Chondrocyte (in vitro differentiated cells): ENCODE measurements around the gene DPH5. TPM values are rescaled to one million over a fixed set of nuclear protein-coding genes. Genes with fewer than 3 reads are reported as not detected.
"Not testable (repeated sequence)": the region's sequence is repeated elsewhere in the genome, so short reads cannot be mapped to it uniquely, and the experiment has no call there.

ENCODE experiments used
- DNase-seq: peaks from one replicate; pipeline ENCODE4 v3.0.0; 2021; ENCODE audit warnings: mixed read lengths, low spot score
- H3K27ac Mint-ChIP-seq: one replicate; pipeline ENCODE4 v1.8.0; 2021; ENCODE audit warnings: mild to moderate bottlenecking, moderate library complexity, mixed read lengths; ENCODE audit not compliant: unreplicated experiment
- H3K27me3 Mint-ChIP-seq: 2 replicates; pipeline ENCODE4 v1.8.0; 2021; ENCODE audit warnings: low read depth, mixed read lengths
- H3K36me3 Mint-ChIP-seq: 2 replicates; pipeline ENCODE4 v1.8.0; 2021; ENCODE audit warnings: low read depth, mixed read lengths
- H3K4me1 Mint-ChIP-seq: 2 replicates; pipeline ENCODE4 v1.8.0; 2021; ENCODE audit warnings: low read depth, mild to moderate bottlenecking, mixed read lengths
- H3K4me3 Mint-ChIP-seq: one replicate; pipeline ENCODE4 v1.8.0; 2021; ENCODE audit warnings: mild to moderate bottlenecking, moderate library complexity, mixed read lengths; ENCODE audit not compliant: unreplicated experiment
- H3K9me3 Mint-ChIP-seq: 2 replicates; pipeline ENCODE4 v1.8.0; 2021; ENCODE audit warnings: low read depth, mixed read lengths
- long read RNA-seq: library from polyadenylated mRNA; stranded (forward); transcript quantifications from one replicate; pipeline ENCODE4 v2.0.0, GENCODE V29; 2021
- total RNA-seq: library from RNA; stranded (reverse); gene quantifications from 3 replicates; pipeline ENCODE4 v1.2.1, GENCODE V29; 2021
- TF ChIP-seq, protein P1 (sequence below): fragments of 200-600 bp; sonication (generic); IDR thresholded peaks from 2 replicates; pipeline ENCODE4 v1.5.0; 2021; ENCODE audit warnings: antibody characterized with exemption, mild to moderate bottlenecking, moderate library complexity

Gene DPH5
- total RNA-seq, result 30.0 to 36.7 TPM (median 30.5 TPM) in 3 replicates
- long read RNA-seq, transcript DPH5-203 (8 exons, 1,316 nt), result major isoform, 10 of 27 reads
- long read RNA-seq, partial matches to known transcripts, result 1 of 27 reads
- long read RNA-seq, other reads (novel, unspliced or antisense), result 15 of 27 reads

- DNase-seq, result peak; percentile 97
- no peaks in the 10 kb centered on the region for H3K36me3 Mint-ChIP-seq
- H3K4me1 Mint-ChIP-seq, result peaks cover 27% of the 10 kb centered on the region
- peak within 1 kb of the TSS; percentile 94 for H3K27ac Mint-ChIP-seq
- peak within 1 kb of the TSS; percentile 96 for H3K4me3 Mint-ChIP-seq
- TF ChIP-seq, protein P1, sequence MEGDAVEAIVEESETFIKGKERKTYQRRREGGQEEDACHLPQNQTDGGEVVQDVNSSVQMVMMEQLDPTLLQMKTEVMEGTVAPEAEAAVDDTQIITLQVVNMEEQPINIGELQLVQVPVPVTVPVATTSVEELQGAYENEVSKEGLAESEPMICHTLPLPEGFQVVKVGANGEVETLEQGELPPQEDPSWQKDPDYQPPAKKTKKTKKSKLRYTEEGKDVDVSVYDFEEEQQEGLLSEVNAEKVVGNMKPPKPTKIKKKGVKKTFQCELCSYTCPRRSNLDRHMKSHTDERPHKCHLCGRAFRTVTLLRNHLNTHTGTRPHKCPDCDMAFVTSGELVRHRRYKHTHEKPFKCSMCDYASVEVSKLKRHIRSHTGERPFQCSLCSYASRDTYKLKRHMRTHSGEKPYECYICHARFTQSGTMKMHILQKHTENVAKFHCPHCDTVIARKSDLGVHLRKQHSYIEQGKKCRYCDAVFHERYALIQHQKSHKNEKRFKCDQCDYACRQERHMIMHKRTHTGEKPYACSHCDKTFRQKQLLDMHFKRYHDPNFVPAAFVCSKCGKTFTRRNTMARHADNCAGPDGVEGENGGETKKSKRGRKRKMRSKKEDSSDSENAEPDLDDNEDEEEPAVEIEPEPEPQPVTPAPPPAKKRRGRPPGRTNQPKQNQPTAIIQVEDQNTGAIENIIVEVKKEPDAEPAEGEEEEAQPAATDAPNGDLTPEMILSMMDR, result no peak
- no peaks in the 10 kb centered on the region for H3K27me3 Mint-ChIP-seq
- H3K9me3 Mint-ChIP-seq, result no peaks in the 10 kb centered on the region
Measured at GRCh38 chr1:101025657-101026429, at the start of gene DPH5. Gene DPH5 (minus strand): TSS chr1:101025784. CDS start chr1:101025443, 341 bp downstream.

DNA sequence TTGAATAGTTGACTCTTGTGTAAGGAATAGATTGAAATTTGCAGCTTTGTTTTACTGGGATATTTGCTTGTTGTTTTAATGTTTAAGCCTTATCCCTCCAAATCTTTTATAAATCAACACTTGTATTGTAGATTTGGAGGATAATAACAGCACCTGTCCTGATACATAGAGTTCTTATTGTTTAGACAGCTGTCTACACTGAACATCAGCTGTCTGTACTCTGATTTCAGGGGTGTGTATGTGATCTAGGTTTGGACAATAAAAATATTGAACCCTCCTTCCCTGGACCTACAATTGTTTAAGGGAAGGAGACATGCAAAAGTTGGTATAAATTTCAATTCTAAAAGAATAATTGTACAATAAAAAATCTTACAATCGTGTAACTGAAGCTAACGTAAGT is 48.3 kb upstream of the DPH5 start:
- no peaks in the 10 kb centered on the region for H3K27me3 Mint-ChIP-seq
- H3K27ac Mint-ChIP-seq, result no peak overlapping the region
- no peaks in the 10 kb centered on the region for H3K9me3 Mint-ChIP-seq
- TF ChIP-seq, protein P1, result no peak
- no peak for DNase-seq
- H3K4me3 Mint-ChIP-seq, result no peak overlapping the region
- H3K36me3 Mint-ChIP-seq, result peaks cover 7% of the 10 kb centered on the region
- no peaks in the 10 kb centered on the region for H3K4me1 Mint-ChIP-seq

- no peak for DNase-seq
- H3K27ac Mint-ChIP-seq, result no peak overlapping the region
- H3K9me3 Mint-ChIP-seq, result no peaks in the 10 kb centered on the region
- TF ChIP-seq, protein P1, result no peak
- H3K27me3 Mint-ChIP-seq, result no peaks in the 10 kb centered on the region
- peaks cover 1% of the 10 kb centered on the region for H3K36me3 Mint-ChIP-seq
- H3K4me3 Mint-ChIP-seq, result no peak overlapping the region
- H3K4me1 Mint-ChIP-seq, result no peaks in the 10 kb centered on the region
Measured at GRCh38 chr1:101071470-101071891, 45.9 kb upstream of the DPH5 start.

DNA sequence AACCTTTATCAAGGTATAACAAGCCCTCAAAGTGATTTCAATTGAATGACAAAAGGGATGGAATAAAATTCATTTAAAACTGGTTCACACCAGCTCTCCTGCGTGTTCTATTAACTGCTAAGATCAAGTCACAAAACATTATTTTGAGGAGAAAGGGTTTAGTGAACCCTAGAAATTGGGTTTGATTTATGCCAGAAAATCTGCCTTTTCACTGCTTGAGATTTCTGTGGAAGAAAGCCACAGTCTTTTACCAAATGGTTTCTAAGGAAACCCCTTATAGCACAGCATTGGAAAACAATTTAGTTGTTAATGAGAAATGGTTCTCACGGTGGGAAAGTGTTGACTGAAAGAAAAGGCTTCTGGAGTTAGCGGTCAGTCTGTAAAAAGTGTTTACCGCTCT is 43.6 kb upstream of the DPH5 start:
- DNase-seq, result no peak
- no peaks in the 10 kb centered on the region for H3K27me3 Mint-ChIP-seq
- no peaks in the 10 kb centered on the region for H3K9me3 Mint-ChIP-seq
- no peaks in the 10 kb centered on the region for H3K4me1 Mint-ChIP-seq
- no peaks in the 10 kb centered on the region for H3K36me3 Mint-ChIP-seq
- TF ChIP-seq, protein P1, result no peak
- no peak overlapping the region for H3K27ac Mint-ChIP-seq
- no peak overlapping the region for H3K4me3 Mint-ChIP-seq

- not testable (repeated sequence) for H3K9me3 Mint-ChIP-seq, DNase-seq, H3K4me3 Mint-ChIP-seq, H3K36me3 Mint-ChIP-seq, H3K27me3 Mint-ChIP-seq, H3K27ac Mint-ChIP-seq, H3K4me1 Mint-ChIP-seq
Measured at GRCh38 chr1:101066937-101067335, 41.4 kb upstream of the DPH5 start.
